Measurements from ENCODE around the gene CRADD. TPM values are rescaled to one million over a fixed set of nuclear protein-coding genes. Genes with fewer than 3 reads are reported as not detected.

CRADD gene
- total RNA-seq, 4 donors from 2014 or later: 19.4 to 28.7 (median 22.6) TPM

DNA sequence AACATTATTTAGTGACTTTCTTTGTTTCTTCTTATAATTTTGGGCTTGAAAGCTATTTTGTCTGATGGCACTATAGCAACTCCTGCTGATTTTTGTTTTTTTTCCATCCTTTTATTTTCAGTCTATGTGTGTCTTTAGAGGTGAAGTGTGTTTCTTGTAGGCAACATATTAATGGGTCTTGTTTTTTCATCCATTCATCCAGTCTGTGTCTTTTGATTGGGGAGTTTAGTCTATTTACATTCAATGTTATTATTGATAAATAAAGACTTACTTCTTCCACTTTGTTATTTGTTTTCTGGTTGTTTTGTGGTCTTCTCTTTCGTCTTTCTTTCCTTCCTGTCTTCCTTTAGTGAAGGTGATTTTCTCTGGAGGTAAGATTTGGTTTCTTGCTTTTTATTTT lies 198.0 kb downstream of the CRADD start:
- ATAC-seq: no peak
- H3K9me3 ChIP-seq: no peaks in the 10 kb centered on the region
- TF ChIP-seq, protein P1, sequence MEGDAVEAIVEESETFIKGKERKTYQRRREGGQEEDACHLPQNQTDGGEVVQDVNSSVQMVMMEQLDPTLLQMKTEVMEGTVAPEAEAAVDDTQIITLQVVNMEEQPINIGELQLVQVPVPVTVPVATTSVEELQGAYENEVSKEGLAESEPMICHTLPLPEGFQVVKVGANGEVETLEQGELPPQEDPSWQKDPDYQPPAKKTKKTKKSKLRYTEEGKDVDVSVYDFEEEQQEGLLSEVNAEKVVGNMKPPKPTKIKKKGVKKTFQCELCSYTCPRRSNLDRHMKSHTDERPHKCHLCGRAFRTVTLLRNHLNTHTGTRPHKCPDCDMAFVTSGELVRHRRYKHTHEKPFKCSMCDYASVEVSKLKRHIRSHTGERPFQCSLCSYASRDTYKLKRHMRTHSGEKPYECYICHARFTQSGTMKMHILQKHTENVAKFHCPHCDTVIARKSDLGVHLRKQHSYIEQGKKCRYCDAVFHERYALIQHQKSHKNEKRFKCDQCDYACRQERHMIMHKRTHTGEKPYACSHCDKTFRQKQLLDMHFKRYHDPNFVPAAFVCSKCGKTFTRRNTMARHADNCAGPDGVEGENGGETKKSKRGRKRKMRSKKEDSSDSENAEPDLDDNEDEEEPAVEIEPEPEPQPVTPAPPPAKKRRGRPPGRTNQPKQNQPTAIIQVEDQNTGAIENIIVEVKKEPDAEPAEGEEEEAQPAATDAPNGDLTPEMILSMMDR (IDR thresholded peaks at IDR 0.05 in 4 of 5, conservative IDR thresholded peaks at IDR 0.05 in 1 of 5): no peak
- TF ChIP-seq POLR2A (IDR thresholded peaks at IDR 0.05): no peak
- H3K4me3 ChIP-seq: no peak overlapping the region
- no peaks in the 10 kb centered on the region for H3K36me3 ChIP-seq
- DNase-seq: no peak
- no peak overlapping the region for H3K27ac ChIP-seq
- intact Hi-C loops (cut with DNase I; ENCODE audit: low total_unique reads) (no loop called here), in situ Hi-C loops (cut with MboI; ENCODE audit: low sequenced_read_pairs in 4 of 4) (no loop called here)
- H3K4me1 ChIP-seq: peaks cover 5 to 6% of the 10 kb centered on the region in 2 donors
- no peaks in the 10 kb centered on the region for H3K27me3 ChIP-seq

DNA sequence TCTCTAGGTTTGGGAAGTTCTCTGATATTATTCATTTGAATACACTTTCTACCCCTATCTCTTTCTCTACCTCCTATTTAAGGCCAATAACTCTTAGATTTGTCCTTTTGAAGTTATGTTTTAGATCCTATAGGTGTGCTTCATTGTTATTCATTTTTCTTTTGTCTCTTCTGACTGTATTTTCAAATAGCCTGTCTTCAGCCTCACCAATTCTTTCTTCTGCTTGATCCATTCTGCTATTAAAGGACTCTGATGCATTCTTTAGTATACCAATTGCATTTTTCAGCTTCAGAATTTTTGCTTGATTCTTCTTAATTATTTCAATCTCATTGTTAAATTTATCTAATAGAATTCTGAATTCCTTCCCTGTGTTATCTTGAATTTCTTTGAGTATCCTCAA lies 199.2 kb downstream of the CRADD start:
- DNase-seq: no peak
- no peaks in the 10 kb centered on the region for H3K27me3 ChIP-seq
- no peak overlapping the region for H3K4me3 ChIP-seq
- TF ChIP-seq, protein P1 (IDR thresholded peaks at IDR 0.05 in 4 of 5, conservative IDR thresholded peaks at IDR 0.05 in 1 of 5): no peak
- no peak for TF ChIP-seq POLR2A (IDR thresholded peaks at IDR 0.05)
- peaks cover 5 to 9% of the 10 kb centered on the region in 2 donors for H3K4me1 ChIP-seq
- in situ Hi-C loops (cut with MboI; ENCODE audit: low sequenced_read_pairs in 4 of 4) (no loop called here), intact Hi-C loops (cut with DNase I; ENCODE audit: low total_unique reads) (no loop called here)
- H3K9me3 ChIP-seq: no peaks in the 10 kb centered on the region
- ATAC-seq: no peak
- H3K36me3 ChIP-seq: no peaks in the 10 kb centered on the region
- no peak overlapping the region for H3K27ac ChIP-seq

DNA sequence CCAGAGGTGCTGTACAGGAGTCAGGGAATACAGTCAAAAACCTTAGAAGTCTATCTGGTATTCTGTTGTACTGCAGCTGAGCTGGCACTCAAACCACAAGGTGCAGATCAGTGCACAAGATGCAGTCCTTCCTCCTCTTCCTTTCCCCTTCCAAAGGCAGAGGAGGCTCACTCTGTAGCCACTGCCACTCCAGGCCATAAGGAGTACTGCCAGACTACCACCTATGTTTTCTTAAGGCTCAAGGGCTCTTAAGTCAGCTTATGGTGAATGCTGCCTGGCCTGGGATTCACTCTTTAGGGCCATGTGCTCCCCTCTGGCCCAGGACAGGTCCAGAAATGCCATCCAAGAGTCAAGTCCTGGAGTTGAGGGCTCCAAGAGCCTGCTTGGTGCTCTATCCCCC lies 200.3 kb downstream of the CRADD start:
- H3K27me3 ChIP-seq: no peaks in the 10 kb centered on the region
- TF ChIP-seq, protein P1 (IDR thresholded peaks at IDR 0.05 in 4 of 5, conservative IDR thresholded peaks at IDR 0.05 in 1 of 5): no peak
- TF ChIP-seq POLR2A (IDR thresholded peaks at IDR 0.05): no peak
- DNase-seq (no peak), ATAC-seq (no peak)
- H3K9me3 ChIP-seq: no peaks in the 10 kb centered on the region
- intact Hi-C loops (cut with DNase I; ENCODE audit: low total_unique reads): no loop called here
- H3K36me3 ChIP-seq: no peaks in the 10 kb centered on the region
- peaks cover 5 to 9% of the 10 kb centered on the region in 2 donors for H3K4me1 ChIP-seq
- in situ Hi-C loops (cut with MboI; ENCODE audit: low sequenced_read_pairs in 4 of 4): no loop called here
- H3K4me3 ChIP-seq: no peak overlapping the region
- H3K27ac ChIP-seq: no peak overlapping the region

DNA sequence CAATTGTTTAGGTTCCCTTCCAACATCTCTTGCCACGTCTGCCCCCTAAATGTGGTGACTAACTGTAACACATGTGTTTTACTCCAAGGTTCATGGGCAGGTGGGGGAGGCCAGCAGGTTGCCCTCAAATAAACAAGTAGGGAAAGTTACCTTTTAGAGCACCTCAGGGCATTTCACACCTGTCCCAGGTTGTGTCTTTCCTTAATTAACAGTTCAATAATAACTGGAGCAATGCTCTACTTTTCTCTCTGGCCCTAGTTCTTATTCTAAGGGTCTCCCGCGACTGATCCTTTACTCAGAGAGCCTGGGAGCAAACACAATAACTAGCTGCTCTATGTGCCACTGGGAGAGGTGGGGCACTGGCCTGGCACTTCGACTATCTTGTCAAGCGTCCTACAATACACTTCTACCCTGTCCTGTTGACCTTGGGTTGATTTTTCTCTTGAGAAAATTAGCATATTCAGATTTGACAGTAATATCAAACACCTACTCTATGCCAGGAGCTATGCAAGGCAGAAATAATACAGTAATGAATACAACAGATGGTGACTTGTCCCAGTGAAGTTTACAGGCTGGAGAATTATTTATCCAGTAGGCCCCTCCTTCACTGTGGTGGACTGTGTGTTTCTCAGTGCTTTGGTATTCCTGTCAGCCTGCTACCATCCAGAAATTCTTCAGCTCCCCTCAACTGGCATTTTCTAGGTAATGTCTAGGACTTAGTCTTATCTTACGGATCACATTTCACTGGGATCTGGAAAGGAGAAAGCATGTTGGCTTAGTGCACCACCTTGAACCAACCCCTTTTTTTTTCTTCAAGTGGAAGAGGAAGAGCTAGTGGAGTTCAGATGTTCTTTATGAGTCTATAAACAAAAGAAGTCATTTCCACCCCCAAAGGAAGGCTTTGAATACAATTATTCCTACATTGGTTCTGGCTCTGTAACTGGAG lies 202.6 kb downstream of the CRADD start:
- TF ChIP-seq POLR2A (IDR thresholded peaks at IDR 0.05): no peak
- TF ChIP-seq, protein P1 (IDR thresholded peaks at IDR 0.05 in 4 of 5, conservative IDR thresholded peaks at IDR 0.05 in 1 of 5): no peak
- no peak for DNase-seq
- in situ Hi-C loops (cut with MboI; ENCODE audit: low sequenced_read_pairs in 4 of 4): no loop called here
- Histone ChIP-seq H3K27ac (peak overlapping the region in 1 of 4 donors; percentile 2), H3K27me3 (no peaks in the 10 kb centered on the region), H3K9me3 (no peaks in the 10 kb centered on the region), H3K36me3 (no peaks in the 10 kb centered on the region), H3K4me1 (peaks cover 5 to 9% of the 10 kb centered on the region in 2 donors), H3K4me3 (no peak overlapping the region)
- ATAC-seq: no peak
- intact Hi-C loops (cut with DNase I; ENCODE audit: low total_unique reads): no loop called here

Measured in gastrocnemius medialis (tissue), 4 donors.